ENCODE measurements around the gene CD200.

GRCh38 chr3:112364291-112364690 lies 31.3 kb downstream of the CD200 start:
- TF ChIP-seq RAD21 (conservative IDR thresholded peaks at IDR 0.05 in 1 of 2, IDR thresholded peaks at IDR 0.05 in 1 of 2) (no peak), BHLHE40 (IDR thresholded peaks at IDR 0.05; ENCODE audit: low read depth, low read length) (no peak), CEBPB (IDR thresholded peaks at IDR 0.05) (no peak), POLR2A (IDR thresholded peaks at IDR 0.05; ENCODE audit: low read length) (no peak), JUN (IDR thresholded peaks at IDR 0.05) (no peak), CTCF (IDR thresholded peaks at IDR 0.05) (no peak), REST (IDR thresholded peaks at IDR 0.05) (no peak), HDAC2 (IDR thresholded peaks at IDR 0.05) (no peak), EP300 (IDR thresholded peaks at IDR 0.05) (no peak), RNF2 (IDR thresholded peaks at IDR 0.05; ENCODE audit: borderline replicate concordance, low read depth) (no peak), GATA3 (IDR thresholded peaks at IDR 0.05; ENCODE audit: borderline replicate concordance) (no peak)
- TF ChIP-seq, protein P1, sequence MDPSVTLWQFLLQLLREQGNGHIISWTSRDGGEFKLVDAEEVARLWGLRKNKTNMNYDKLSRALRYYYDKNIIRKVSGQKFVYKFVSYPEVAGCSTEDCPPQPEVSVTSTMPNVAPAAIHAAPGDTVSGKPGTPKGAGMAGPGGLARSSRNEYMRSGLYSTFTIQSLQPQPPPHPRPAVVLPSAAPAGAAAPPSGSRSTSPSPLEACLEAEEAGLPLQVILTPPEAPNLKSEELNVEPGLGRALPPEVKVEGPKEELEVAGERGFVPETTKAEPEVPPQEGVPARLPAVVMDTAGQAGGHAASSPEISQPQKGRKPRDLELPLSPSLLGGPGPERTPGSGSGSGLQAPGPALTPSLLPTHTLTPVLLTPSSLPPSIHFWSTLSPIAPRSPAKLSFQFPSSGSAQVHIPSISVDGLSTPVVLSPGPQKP (IDR thresholded peaks at IDR 0.05; ENCODE audit: low read depth, low read length): no peak

All from A549 (cell line).